SK-N-SH (cell line): Measurements from ENCODE around the gene TIGAR.

Source experiments
- CTCF ChIP-seq: fragments of 200-600 bp; sonication (generic); IDR thresholded peaks from 2 replicates; pipeline ENCODE4 v1.6.1; 2017; ENCODE audit warnings: antibody characterized with exemption, mild to moderate bottlenecking, moderate library complexity
- MAX ChIP-seq: IDR thresholded peaks from 2 replicates; pipeline ENCODE4 v1.4.0; 2012; ENCODE audit warnings: low read depth
- RXRA ChIP-seq: IDR thresholded peaks from 2 replicates; pipeline ENCODE4 v1.4.0; 2012; ENCODE audit warnings: low read depth, mild to moderate bottlenecking, borderline replicate concordance

- no peak for TF ChIP-seq CTCF
- no peak for TF ChIP-seq MAX
- no peak for TF ChIP-seq RXRA
Observed at GRCh38 chr12:4275016-4275869, 45.8 kb upstream of the TIGAR start.
